CD4-positive, alpha-beta T cell (primary cell): ENCODE measurements around the gene VPS45. TPM values are rescaled to one million over a fixed set of nuclear protein-coding genes. Genes with fewer than 3 reads are reported as not detected.

ENCODE experiments used
- ATAC-seq: fragments of 200-7000 bp; cut with Tn5 transposase; one replicate; pipeline ENCODE4 v1.10.0; 2022; ENCODE audit warnings: mild to moderate bottlenecking; ENCODE audit not compliant: poor library complexity
- CTCF ChIA-PET: fragments of 350-600 bp; sonication (Branson Sonifier 250); formaldehyde crosslinking; loops from one replicate; lab custom pipeline; 2021; ENCODE audit warnings: antibody characterized with exemption, inconsistent platforms; lab: Charles Lee
- POLR2A ChIA-PET: fragments of 350-600 bp; sonication (Branson Sonifier 250); formaldehyde crosslinking; loops from one replicate; lab custom pipeline; 2021; ENCODE audit warnings: antibody characterized with exemption, inconsistent platforms; lab: Charles Lee
- DNase-seq, 14 experiments: peaks; one replicate each; pipeline ENCODE4 v3.0.0-alpha.2; 2013 to 2020; ENCODE audit warnings: mixed read lengths in 2 of 14
- H3K27ac ChIP-seq, 2 donors: one replicate each; pipeline versions ENCODE4 v1.5.1 to v1.7.0; 2013; ENCODE audit warnings: low read length in 2 of 2, low read depth in 1 of 2, mild to moderate bottlenecking in 1 of 2
- H3K27me3 ChIP-seq, 2 experiments: 1 replicate in 1 of 2; 2 replicates in 1 of 2; pipeline versions ENCODE4 v1.6.1 to v1.7.0; 2013; ENCODE audit warnings: low read length in 2 of 2, control low read depth in 1 of 2, mild to moderate bottlenecking in 1 of 2, moderate library complexity in 1 of 2; ENCODE audit not compliant: insufficient read depth in 2 of 2, control insufficient read depth in 1 of 2
- H3K36me3 ChIP-seq: one replicate; pipeline ENCODE4 v1.6.1; 2013; ENCODE audit warnings: low read length, control low read depth; ENCODE audit not compliant: insufficient read depth
- H3K4me1 ChIP-seq: one replicate; pipeline ENCODE4 v1.6.1; 2013; ENCODE audit warnings: low read length, control low read depth; ENCODE audit not compliant: insufficient read depth
- H3K4me3 ChIP-seq: one replicate; pipeline ENCODE4 v1.5.1; 2013; ENCODE audit warnings: mild to moderate bottlenecking, low read length, moderate library complexity
- H3K9me3 ChIP-seq, 2 experiments: 1 replicate in 1 of 2; 2 replicates in 1 of 2; pipeline versions ENCODE4 v1.6.1 to v1.7.0; 2013; ENCODE audit warnings: low read length in 2 of 2, mild to moderate bottlenecking in 2 of 2, control low read depth in 1 of 2, moderate library complexity in 1 of 2; ENCODE audit not compliant: control insufficient read depth in 1 of 2, insufficient read depth in 1 of 2
- H3K27ac Mint-ChIP-seq: one replicate; pipeline ENCODE4 v1.8.0; 2020; ENCODE audit warnings: mixed read lengths
- H3K27me3 Mint-ChIP-seq: one replicate; pipeline ENCODE4 v1.8.0; 2021; ENCODE audit warnings: mixed read lengths
- H3K36me3 Mint-ChIP-seq: one replicate; pipeline ENCODE4 v1.8.0; 2021; ENCODE audit warnings: low read depth, mixed read lengths
- H3K4me1 Mint-ChIP-seq: one replicate; pipeline ENCODE4 v1.8.0; 2021; ENCODE audit warnings: low read depth, mixed read lengths
- H3K4me3 Mint-ChIP-seq: one replicate; pipeline ENCODE4 v1.8.0; 2020; ENCODE audit warnings: mild to moderate bottlenecking, mixed read lengths
- H3K9me3 Mint-ChIP-seq: one replicate; pipeline ENCODE4 v1.8.0; 2020; ENCODE audit warnings: mixed read lengths
- CTCF ChIP-seq: fragments of 200-600 bp; IDR thresholded peaks from one replicate; pipeline ENCODE4 v1.8.0; 2022; ENCODE audit warnings: antibody characterized with exemption, mild to moderate bottlenecking
- intact Hi-C, 2 experiments: fragments of 100-400 bp; cut with DNase I in 1 of 2; cut with micrococcal nuclease in 1 of 2; formaldehyde crosslinking; loops; one replicate each; pipeline versions ENCODE4 v1.15.1 to v1.9.0; 2023 to 2025; cut with DNase I, micrococcal nuclease
- total RNA-seq, 174 experiments: library from RNA in 2 of 174; stranded (reverse) in 2 of 174; gene quantifications; one replicate each; pipeline ENCODE4 v1.2.3 and lab custom pipeline; 2021 to 2026

The VPS45 gene
- total RNA-seq, 2 experiments from 2014 or later: 9.6 to 10.7 TPM

GRCh38 chr1:150072959-150073358, 5.4 kb downstream of the VPS45 start:
- CTCF ChIA-PET: interaction anchor here (0.7 to 4.7 kb wide), 12 partner anchors 9 to 114 kb away, joined by 3 to 77 read pairs (median 4); no protein-coding TSS in a partner anchor

GRCh38 chr1:150073516-150073915, 5.9 kb downstream of the VPS45 start:
- CTCF ChIA-PET: interaction anchor here (0.7 to 4.7 kb wide), 13 partner anchors 9 to 114 kb away, joined by 3 to 77 read pairs (median 4); no protein-coding TSS in a partner anchor

More at GRCh38 chr1:150072959-150073358, 5.4 kb downstream of the VPS45 start:
- TF ChIP-seq CTCF: peak; percentile 72
- H3K9me3 Mint-ChIP-seq: no peaks in the 10 kb centered on the region
- no peaks in the 10 kb centered on the region for H3K9me3 ChIP-seq
- H3K27ac ChIP-seq: no peak overlapping the region
- H3K27ac Mint-ChIP-seq: no peak overlapping the region
- POLR2A ChIA-PET: interaction anchor here (0.6 to 3.6 kb wide), 8 partner anchors 15 to 185 kb away, joined by 3 to 19 read pairs (median 8); partner anchors contain the start of gene PLEKHO1
- no peak overlapping the region for H3K4me3 ChIP-seq
- no peaks in the 10 kb centered on the region for H3K27me3 ChIP-seq
- H3K4me1 Mint-ChIP-seq: peaks cover 38% of the 10 kb centered on the region
- H3K4me3 Mint-ChIP-seq: peak overlapping the region; percentile 56
- intact Hi-C loops: loop anchor here (1.0 kb wide), 2 partner anchors 93 to 114 kb away; no protein-coding TSS in a partner anchor
- DNase-seq: peak in 3 of 14 experiments; percentile 37 to 60 (median 45)
- H3K27me3 Mint-ChIP-seq: no peaks in the 10 kb centered on the region
- no peaks in the 10 kb centered on the region for H3K4me1 ChIP-seq
- peaks cover 53% of the 10 kb centered on the region for H3K36me3 Mint-ChIP-seq
- H3K36me3 ChIP-seq: peaks cover 16% of the 10 kb centered on the region
- peak; percentile 80 for ATAC-seq

GRCh38 chr1:150076066-150076465, 8.5 kb downstream of the VPS45 start:
- H3K9me3 ChIP-seq: no peaks in the 10 kb centered on the region
- no peaks in the 10 kb centered on the region for H3K4me1 ChIP-seq
- peaks cover 31% of the 10 kb centered on the region for H3K36me3 ChIP-seq
- Mint-ChIP-seq H3K4me3 (no peak overlapping the region), H3K27ac (no peak overlapping the region), H3K4me1 (peaks cover 16% of the 10 kb centered on the region), H3K27me3 (no peaks in the 10 kb centered on the region), H3K9me3 (no peaks in the 10 kb centered on the region), H3K36me3 (peaks cover 58% of the 10 kb centered on the region)
- CTCF ChIA-PET: interaction anchor here (0.8 to 4.7 kb wide), 2 partner anchors 84 to 89 kb away, joined by 3 to 49 read pairs; no protein-coding TSS in a partner anchor
- no peaks in the 10 kb centered on the region for H3K27me3 ChIP-seq
- no peak overlapping the region for H3K27ac ChIP-seq
- POLR2A ChIA-PET: interaction anchor here (0.6 to 2.0 kb wide), 4 partner anchors 8 to 188 kb away, joined by 3 to 7 read pairs (median 3); partner anchors contain the start of gene PLEKHO1
- ATAC-seq (peak; percentile 68), DNase-seq (peak in 4 of 14 experiments; percentile 5 to 66 (median 46))
- no peak overlapping the region for H3K4me3 ChIP-seq
- no peak for TF ChIP-seq CTCF
- intact Hi-C loops: no loop called here

More at GRCh38 chr1:150073516-150073915, 5.9 kb downstream of the VPS45 start:
- Histone ChIP-seq H3K36me3 (peaks cover 21% of the 10 kb centered on the region), H3K4me1 (no peaks in the 10 kb centered on the region), H3K27ac (no peak overlapping the region), H3K9me3 (no peaks in the 10 kb centered on the region), H3K27me3 (no peaks in the 10 kb centered on the region), H3K4me3 (no peak overlapping the region)
- H3K4me1 Mint-ChIP-seq: peaks cover 32% of the 10 kb centered on the region
- DNase-seq (no peak), ATAC-seq (no peak)
- intact Hi-C loops: loop anchor here (1.0 kb wide), 2 partner anchors 93 to 114 kb away; no protein-coding TSS in a partner anchor
- POLR2A ChIA-PET: interaction anchor here (0.6 to 3.6 kb wide), 7 partner anchors 36 to 186 kb away, joined by 3 to 19 read pairs (median 9); partner anchors contain the start of gene PLEKHO1
- no peaks in the 10 kb centered on the region for H3K27me3 Mint-ChIP-seq
- H3K36me3 Mint-ChIP-seq: peaks cover 53% of the 10 kb centered on the region
- no peak overlapping the region for H3K4me3 Mint-ChIP-seq
- H3K27ac Mint-ChIP-seq: no peak overlapping the region
- no peaks in the 10 kb centered on the region for H3K9me3 Mint-ChIP-seq
- TF ChIP-seq CTCF: no peak
